ENCODE measurements around the gene MYLK3. TPM values are rescaled to one million over a fixed set of nuclear protein-coding genes. Genes with fewer than 3 reads are reported as not detected.

Gene MYLK3
- total and polyA plus RNA-seq, 8 donors, result 0.11 to 0.37 (median 0.19) TPM

- Histone ChIP-seq H3K4me3 (peak overlapping the region in 2 of 4 donors; percentile 59 to 78), H3K36me3 (no peaks in the 10 kb centered on the region), H3K4me1 (peaks cover 0 to 8% (median 5%) of the 10 kb centered on the region in 3 donors), H3K9me3 (no peaks in the 10 kb centered on the region), H3K27me3 (no peaks in the 10 kb centered on the region), H3K27ac (no peak overlapping the region)
- TF ChIP-seq, protein P1, sequence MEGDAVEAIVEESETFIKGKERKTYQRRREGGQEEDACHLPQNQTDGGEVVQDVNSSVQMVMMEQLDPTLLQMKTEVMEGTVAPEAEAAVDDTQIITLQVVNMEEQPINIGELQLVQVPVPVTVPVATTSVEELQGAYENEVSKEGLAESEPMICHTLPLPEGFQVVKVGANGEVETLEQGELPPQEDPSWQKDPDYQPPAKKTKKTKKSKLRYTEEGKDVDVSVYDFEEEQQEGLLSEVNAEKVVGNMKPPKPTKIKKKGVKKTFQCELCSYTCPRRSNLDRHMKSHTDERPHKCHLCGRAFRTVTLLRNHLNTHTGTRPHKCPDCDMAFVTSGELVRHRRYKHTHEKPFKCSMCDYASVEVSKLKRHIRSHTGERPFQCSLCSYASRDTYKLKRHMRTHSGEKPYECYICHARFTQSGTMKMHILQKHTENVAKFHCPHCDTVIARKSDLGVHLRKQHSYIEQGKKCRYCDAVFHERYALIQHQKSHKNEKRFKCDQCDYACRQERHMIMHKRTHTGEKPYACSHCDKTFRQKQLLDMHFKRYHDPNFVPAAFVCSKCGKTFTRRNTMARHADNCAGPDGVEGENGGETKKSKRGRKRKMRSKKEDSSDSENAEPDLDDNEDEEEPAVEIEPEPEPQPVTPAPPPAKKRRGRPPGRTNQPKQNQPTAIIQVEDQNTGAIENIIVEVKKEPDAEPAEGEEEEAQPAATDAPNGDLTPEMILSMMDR (IDR thresholded peaks at IDR 0.05), result no peak
- intact Hi-C loops (cut with DNase I), result no loop called here
- 78% methylated on average over 8 of the region's 8 CpGs for WGBS, 2 donors
- FAIRE-seq (no peak), ATAC-seq (no peak), DNase-seq (no peak)
Observed at GRCh38 chr16:46790599-46791270, 42.6 kb upstream of the MYLK3 start.

GRCh38 chr16:46789499-46790414 is 41.6 kb upstream of the MYLK3 start:
- FAIRE-seq (no peak), DNase-seq (peak; percentile 79 to 94 (median 88)), ATAC-seq (peak; percentile 97 to 100 (median 99))
- WGBS, 2 donors, result 4 to 5% methylated on average over 41 to 43 of the region's 43 CpGs
- Histone ChIP-seq H3K4me3 (peak overlapping the region; percentile 55 to 78 (median 68)), H3K27ac (peak overlapping the region in 2 of 4 donors; percentile 42 to 59), H3K4me1 (peaks cover 0 to 8% (median 5%) of the 10 kb centered on the region in 3 donors), H3K9me3 (no peaks in the 10 kb centered on the region), H3K36me3 (no peaks in the 10 kb centered on the region), H3K27me3 (no peaks in the 10 kb centered on the region)
- TF ChIP-seq, protein P1 (IDR thresholded peaks at IDR 0.05), result no peak
- intact Hi-C loops (cut with DNase I), result no loop called here

DNA sequence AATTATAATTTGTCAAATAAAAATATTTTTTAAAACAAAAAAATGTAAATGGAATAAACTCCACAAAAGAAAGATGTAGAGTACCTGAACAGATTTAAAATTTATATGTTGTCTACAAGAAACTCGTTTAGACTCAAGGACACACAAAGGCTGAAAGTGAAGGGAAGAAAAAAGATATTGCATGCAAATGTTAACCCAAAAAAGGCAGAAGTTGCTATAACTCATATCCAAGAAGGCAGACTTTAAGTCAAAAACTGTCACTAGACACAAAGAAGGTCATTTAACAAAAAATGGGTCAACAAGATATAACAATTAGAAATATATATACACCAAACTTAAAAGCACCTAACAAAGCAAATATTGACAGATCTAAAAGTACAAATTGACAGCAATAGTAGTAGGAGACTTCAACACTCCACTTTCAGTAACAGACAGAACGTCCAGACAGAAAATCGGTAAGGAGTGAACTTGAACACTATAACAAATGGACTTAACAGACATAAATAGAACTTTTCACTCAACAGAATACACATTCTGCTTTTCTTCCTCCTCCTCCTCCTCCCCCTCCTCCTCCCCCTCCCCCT is 40.8 kb upstream of the MYLK3 start:
- Histone ChIP-seq H3K27ac (no peak overlapping the region), H3K4me3 (no peak overlapping the region), H3K36me3 (no peaks in the 10 kb centered on the region), H3K9me3 (no peaks in the 10 kb centered on the region), H3K4me1 (peaks cover 0 to 8% (median 5%) of the 10 kb centered on the region in 3 donors), H3K27me3 (no peaks in the 10 kb centered on the region)
- 45 to 61% methylated on average over 3 of the region's 3 CpGs for WGBS, 2 donors
- intact Hi-C loops (cut with DNase I), result no loop called here
- ATAC-seq (no peak), FAIRE-seq (no peak), DNase-seq (no peak)
- TF ChIP-seq, protein P1 (IDR thresholded peaks at IDR 0.05), result no peak

DNA sequence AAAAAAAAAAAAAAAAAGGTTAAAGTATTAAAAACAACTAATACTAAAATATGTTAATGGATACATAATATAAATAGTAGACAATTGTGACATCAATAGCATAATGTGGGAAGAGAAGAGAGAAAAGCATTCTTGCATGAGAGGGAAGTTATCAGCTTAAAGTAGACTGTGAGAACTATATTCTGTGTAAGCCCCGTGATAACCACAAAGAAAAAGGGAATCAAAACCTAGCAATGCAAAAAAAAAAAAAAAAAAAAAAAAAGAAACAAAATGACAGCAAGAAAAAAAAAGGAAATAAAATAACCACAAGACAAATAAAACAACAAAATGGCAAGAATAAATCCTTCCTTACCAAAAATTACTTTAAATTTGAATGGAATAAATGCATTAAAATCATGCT is 39.8 kb upstream of the MYLK3 start:
- WGBS, 2 donors, result 79 to 100% methylated on average over 1 of the region's 1 CpG
- H3K36me3 ChIP-seq, result no peaks in the 10 kb centered on the region
- peak; percentile 82 for FAIRE-seq
- no peaks in the 10 kb centered on the region for H3K9me3 ChIP-seq
- H3K27me3 ChIP-seq, result no peaks in the 10 kb centered on the region
- intact Hi-C loops (cut with DNase I), result no loop called here
- TF ChIP-seq, protein P1 (IDR thresholded peaks at IDR 0.05), result no peak
- peaks cover 0 to 8% (median 5%) of the 10 kb centered on the region in 3 donors for H3K4me1 ChIP-seq
- H3K4me3 ChIP-seq, result no peak overlapping the region
- DNase-seq, result no peak
- no peak for ATAC-seq
- no peak overlapping the region for H3K27ac ChIP-seq

Data from pancreas (tissue), 10 donors.